NCI-H146 treated with DMSO at 0.1 percent for 48 hours (cell line): ENCODE measurements around the gene CERS4.
"Not testable (repeated sequence)": the region's sequence is repeated elsewhere in the genome, so short reads cannot be mapped to it uniquely, and the experiment has no call there.

Experiments used
- DNase-seq: peaks from one replicate; lab custom pipeline; 2025; ENCODE audit not compliant: unreplicated experiment; lab: John Stamatoyannopoulos, UW

The CERS4 gene

GRCh38 chr19:8261347-8261746 lies 52.2 kb downstream of the CERS4 start:
- DNase-seq = no peak

GRCh38 chr19:8261881-8262280 lies 52.7 kb downstream of the CERS4 start:
- DNase-seq = no peak

- no peak for DNase-seq
Observed at GRCh38 chr19:8262431-8262830, 53.3 kb downstream of the CERS4 start.

- not testable (repeated sequence) for DNase-seq
Observed at GRCh38 chr19:8264248-8264647, 55.1 kb downstream of the CERS4 start.

- no peak for DNase-seq
Observed at GRCh38 chr19:8265872-8266271, 56.7 kb downstream of the CERS4 start.

GRCh38 chr19:8269724-8270123 lies 60.6 kb downstream of the CERS4 start:
- DNase-seq = no peak

- not testable (repeated sequence) for DNase-seq
Observed at GRCh38 chr19:8276508-8276907, 67.3 kb downstream of the CERS4 start.

GRCh38 chr19:8291337-8291736 lies 82.2 kb downstream of the CERS4 start:
- DNase-seq = not testable (repeated sequence)

GRCh38 chr19:8302357-8302691 lies 93.2 kb downstream of the CERS4 start:
- DNase-seq = no peak

- no peak for DNase-seq
Observed at GRCh38 chr19:8302734-8303133, 93.6 kb downstream of the CERS4 start.

GRCh38 chr19:8304841-8305621 lies 95.9 kb downstream of the CERS4 start:
- no peak for DNase-seq

- DNase-seq = no peak
Observed at GRCh38 chr19:8305798-8306197, 96.6 kb downstream of the CERS4 start.

GRCh38 chr19:8306235-8307054 lies 97.3 kb downstream of the CERS4 start:
- DNase-seq = no peak

- no peak for DNase-seq
Observed at GRCh38 chr19:8307400-8307964, 98.3 kb downstream of the CERS4 start.

GRCh38 chr19:8307965-8308866 lies 99.0 kb downstream of the CERS4 start, which contains the start of gene CD320:
Gene CD320 (minus strand): TSS chr19:8308358. CDS start chr19:8308290, 68 bp downstream.
- peak; percentile 59 for DNase-seq

- no peak for DNase-seq
Observed at GRCh38 chr19:8308891-8309291, 99.7 kb downstream of the CERS4 start.

- no peak for DNase-seq
Observed at GRCh38 chr19:8310342-8311055, 101.3 kb downstream of the CERS4 start.

- no peak for DNase-seq
Observed at GRCh38 chr19:8311461-8312260, 102.5 kb downstream of the CERS4 start.
